AG04450 (cell line): Measurements from ENCODE around the gene DYSF. TPM values are rescaled to one million over a fixed set of nuclear protein-coding genes. Genes with fewer than 3 reads are reported as not detected.

ENCODE experiments used
- CTCF ChIA-PET: fragments of 300-600, 350-600 bp; formaldehyde crosslinking; extraction: SDS; loops from one replicate; lab custom pipeline; 2022; ENCODE audit warnings: antibody characterized with exemption, inconsistent platforms; lab: Charles Lee
- POLR2A ChIA-PET: fragments of 350-600 bp; formaldehyde crosslinking; extraction: SDS; loops from one replicate; lab custom pipeline; 2021; ENCODE audit warnings: antibody characterized with exemption, inconsistent platforms; lab: Yijun Ruan, JAX
- DNase-seq: peaks from one replicate; pipeline ENCODE4 v3.0.0-alpha.2; 2011; ENCODE audit warnings: low read depth, low spot score
- H3K27ac ChIP-seq: one replicate; pipeline ENCODE4 v1.5.1; 2012; ENCODE audit warnings: low read depth, low read length, control low read depth
- H3K27me3 ChIP-seq: one replicate; pipeline ENCODE4 v1.6.0; 2012; ENCODE audit warnings: low read length; ENCODE audit not compliant: control insufficient read depth, insufficient read depth
- H3K4me3 ChIP-seq: 2 replicates; pipeline ENCODE4 v1.5.1; 2011; ENCODE audit warnings: mild to moderate bottlenecking, low read depth, low read length, control low read depth
- H3K9me3 ChIP-seq: 2 replicates; pipeline ENCODE4 v1.5.1; 2012; ENCODE audit warnings: low read length; ENCODE audit not compliant: control insufficient read depth, insufficient read depth
- CTCF ChIP-seq: IDR thresholded peaks from 2 replicates; pipeline ENCODE4 v1.5.1; 2011; ENCODE audit warnings: low read depth, low read length, control low read depth, inconsistent platforms
- polyA plus RNA-seq: library from polyadenylated mRNA; depleted of rRNA; stranded (reverse); fragments of >200 nt; gene quantifications from 2 replicates; pipeline ENCODE4 v1.2.3, GENCODE V29; 2011

DYSF gene
- polyA plus RNA-seq, 1 experiment = 0.07 TPM

- Histone ChIP-seq H3K4me3 (no peak overlapping the region), H3K27ac (no peak overlapping the region), H3K9me3 (no peaks in the 10 kb centered on the region), H3K27me3 (peaks cover 19% of the 10 kb centered on the region)
- no peak for DNase-seq
- ChIA-PET CTCF (no interaction called here), POLR2A (no interaction called here)
- TF ChIP-seq CTCF = no peak
These were observed 252.0 kb downstream of the DYSF start for GRCh38 chr2:71705171-71705960.

GRCh38 chr2:71706121-71706520, 252.8 kb downstream of the DYSF start:
- Histone ChIP-seq H3K4me3 (no peak overlapping the region), H3K27me3 (peaks cover 19% of the 10 kb centered on the region), H3K27ac (no peak overlapping the region), H3K9me3 (no peaks in the 10 kb centered on the region)
- DNase-seq = no peak
- TF ChIP-seq CTCF = no peak
- ChIA-PET CTCF (no interaction called here), POLR2A (no interaction called here)

- TF ChIP-seq CTCF = no peak
- Histone ChIP-seq H3K27me3 (peaks cover 19% of the 10 kb centered on the region), H3K27ac (no peak overlapping the region), H3K4me3 (no peak overlapping the region), H3K9me3 (no peaks in the 10 kb centered on the region)
- DNase-seq = no peak
- ChIA-PET CTCF (no interaction called here), POLR2A (no interaction called here)
These were observed 253.5 kb downstream of the DYSF start for GRCh38 chr2:71706836-71707235.

GRCh38 chr2:71710367-71711132, 257.2 kb downstream of the DYSF start:
- DNase-seq = no peak
- POLR2A ChIA-PET = no interaction called here
- CTCF ChIA-PET = no interaction called here
- H3K27me3 ChIP-seq = peaks cover 20% of the 10 kb centered on the region
- no peak overlapping the region for H3K27ac ChIP-seq
- TF ChIP-seq CTCF = no peak
- H3K4me3 ChIP-seq = no peak overlapping the region
- H3K9me3 ChIP-seq = no peaks in the 10 kb centered on the region

- no peak for DNase-seq
- Histone ChIP-seq H3K4me3 (no peak overlapping the region), H3K27me3 (peaks cover 16% of the 10 kb centered on the region), H3K27ac (no peak overlapping the region), H3K9me3 (no peaks in the 10 kb centered on the region)
- no peak for TF ChIP-seq CTCF
- ChIA-PET CTCF (no interaction called here), POLR2A (no interaction called here)
These were observed 257.9 kb downstream of the DYSF start for GRCh38 chr2:71711133-71711855.
